ENCODE measurements around the gene ST3GAL3. TPM values are rescaled to one million over a fixed set of nuclear protein-coding genes. Genes with fewer than 3 reads are reported as not detected.

Gene ST3GAL3
- total RNA-seq, 1 experiment from 2014 or later, result 8.3 TPM

GRCh38 chr1:43901196-43901961 lies 194.0 kb downstream of the ST3GAL3 start:
- H3K4me2 ChIP-seq (ENCODE audit: insufficient read depth, insufficient read length, low read length), result no peak overlapping the region
- no peaks in the 10 kb centered on the region for H4K20me1 ChIP-seq (ENCODE audit: control insufficient read depth, insufficient read depth, insufficient read length)
- no peak overlapping the region for H2BK5ac ChIP-seq (ENCODE audit: insufficient read length, low read length)
- H2BK15ac ChIP-seq (ENCODE audit: low read depth, low read length), result no peak overlapping the region
- H3K79me2 ChIP-seq (ENCODE audit: insufficient read depth, low read length), result no peaks in the 10 kb centered on the region
- H3K18ac ChIP-seq (ENCODE audit: insufficient read length, low read depth, low read length), result no peak overlapping the region
- H3T11ph ChIP-seq (ENCODE audit: low read length), result no peak overlapping the region
- no peak overlapping the region for H2BK12ac ChIP-seq (ENCODE audit: insufficient read length, low read depth, low read length)
- no peaks in the 10 kb centered on the region for H3K23me2 ChIP-seq (ENCODE audit: insufficient read length, low read depth, low read length, poor library complexity, severe bottlenecking)
- H3K9me3 ChIP-seq (ENCODE audit: control insufficient read depth, low read depth, low read length), result no peaks in the 10 kb centered on the region
- no peak overlapping the region for H3K56ac ChIP-seq (ENCODE audit: insufficient read length, low read depth, low read length)
- H2AFZ ChIP-seq (ENCODE audit: low read length), result no peak overlapping the region
- Mint-ChIP-seq H3K4me1 (no peaks in the 10 kb centered on the region), H3K27ac (no peak overlapping the region), H3K27me3 (ENCODE audit: low read depth) (no peaks in the 10 kb centered on the region; the same call in 1 of the 2 replicates), H3K9me3 (no peaks in the 10 kb centered on the region), H3K4me3 (no peak overlapping the region), H3K36me3 (ENCODE audit: insufficient read depth in 1 of 3, low read depth in 3 of 3) (peaks cover 0 to 8% (median 2%) of the 10 kb centered on the region in 3 experiments; a peak in 3 of 7 replicates)
- H4K5ac ChIP-seq (ENCODE audit: insufficient read length, low read depth, low read length), result no peak overlapping the region
- H4K8ac ChIP-seq (replicated peaks; ENCODE audit: insufficient read length, low read depth, low read length), result no peak overlapping the region
- TF ChIP-seq CTCF (conservative IDR thresholded peaks at IDR 0.05), result no peak
- H3K27me3 ChIP-seq (ENCODE audit: insufficient read depth, low read length), result no peaks in the 10 kb centered on the region
- H2AK5ac ChIP-seq (ENCODE audit: insufficient read length, low read length), result no peak overlapping the region
- DNase-seq, result no peak
- H2BK120ac ChIP-seq (ENCODE audit: low read depth, low read length, poor library complexity, severe bottlenecking), result no peak overlapping the region
- no peak overlapping the region for H4K91ac ChIP-seq (ENCODE audit: insufficient read length, low read depth, low read length)
- H3K27ac ChIP-seq (ENCODE audit: insufficient read length, low read depth, low read length), result no peak overlapping the region
- no peak overlapping the region for H3K23ac ChIP-seq (ENCODE audit: insufficient read length, low read depth, low read length)
- no peak overlapping the region for H2BK20ac ChIP-seq (ENCODE audit: low read depth, low read length, poor library complexity, severe bottlenecking)
- no peak overlapping the region; the same call in 1 of the 2 replicates for H3K14ac ChIP-seq (ENCODE audit: insufficient read depth, low read length)
- no CpG with 5 or more reads among the region's 7 CpGs for WGBS (ENCODE audit: extremely low coverage, insufficient read length, low lambda C conversion rate)
- no peaks in the 10 kb centered on the region for H3K79me1 ChIP-seq (ENCODE audit: insufficient read depth, low read depth, low read length, poor library complexity, severe bottlenecking)
- H3K9ac ChIP-seq (ENCODE audit: extremely low read depth, insufficient read length, low read length), result no peak overlapping the region
- H3K4me1 ChIP-seq (ENCODE audit: insufficient read depth, low read length), result no peaks in the 10 kb centered on the region
- no peak overlapping the region for H3K4ac ChIP-seq (ENCODE audit: low read depth, low read length)
